NCI-H510A treated with DMSO at 0.1 percent for 48 hours (cell line): Measurements from ENCODE around the gene WWOX.
"Not testable (repeated sequence)": the region's sequence is repeated elsewhere in the genome, so short reads cannot be mapped to it uniquely, and the experiment has no call there.

ENCODE experiments used
- DNase-seq: peaks from one replicate; lab custom pipeline; 2025; lab: John Stamatoyannopoulos, UW

WWOX gene

DNA sequence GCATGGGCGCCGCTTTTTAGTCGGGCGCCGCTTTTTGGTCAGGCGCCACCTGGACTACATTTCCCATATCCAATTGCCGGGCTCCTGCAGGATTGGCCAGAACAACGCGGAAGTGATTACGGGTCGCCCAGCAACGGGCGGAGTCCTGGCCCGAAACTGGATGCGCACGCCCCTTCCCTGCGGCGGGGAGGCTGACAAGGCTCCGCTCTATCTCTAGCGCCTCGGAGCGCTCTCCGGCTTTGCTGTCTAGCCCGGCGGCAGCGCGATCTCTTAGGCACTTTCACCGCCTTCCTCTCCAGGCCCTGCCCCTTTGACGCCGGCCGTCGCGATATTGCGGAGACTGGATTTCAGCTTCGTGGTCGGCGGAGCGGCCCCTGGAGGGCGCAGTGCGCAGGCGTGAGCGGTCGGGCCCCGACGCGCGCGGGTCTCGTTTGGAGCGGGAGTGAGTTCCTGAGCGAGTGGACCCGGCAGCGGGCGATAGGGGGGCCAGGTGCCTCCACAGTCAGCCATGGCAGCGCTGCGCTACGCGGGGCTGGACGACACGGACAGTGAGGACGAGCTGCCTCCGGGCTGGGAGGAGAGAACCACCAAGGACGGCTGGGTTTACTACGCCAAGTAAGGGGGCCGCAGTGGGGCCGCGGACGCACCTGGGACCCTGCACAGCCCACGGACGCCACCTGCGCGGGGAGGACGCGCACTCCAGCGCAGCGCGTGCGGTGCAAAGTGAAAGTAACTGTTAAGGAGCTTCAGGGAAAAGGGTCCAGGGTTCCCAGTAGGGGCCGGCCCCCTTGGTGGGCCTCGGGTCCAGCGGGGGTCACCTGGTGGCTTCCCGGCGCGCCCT is at the start of gene WWOX:
Gene WWOX, plus strand, starts transcription at position 384 of the 841 bp plus-strand sequence.
- DNase-seq: peak; percentile 94

DNA sequence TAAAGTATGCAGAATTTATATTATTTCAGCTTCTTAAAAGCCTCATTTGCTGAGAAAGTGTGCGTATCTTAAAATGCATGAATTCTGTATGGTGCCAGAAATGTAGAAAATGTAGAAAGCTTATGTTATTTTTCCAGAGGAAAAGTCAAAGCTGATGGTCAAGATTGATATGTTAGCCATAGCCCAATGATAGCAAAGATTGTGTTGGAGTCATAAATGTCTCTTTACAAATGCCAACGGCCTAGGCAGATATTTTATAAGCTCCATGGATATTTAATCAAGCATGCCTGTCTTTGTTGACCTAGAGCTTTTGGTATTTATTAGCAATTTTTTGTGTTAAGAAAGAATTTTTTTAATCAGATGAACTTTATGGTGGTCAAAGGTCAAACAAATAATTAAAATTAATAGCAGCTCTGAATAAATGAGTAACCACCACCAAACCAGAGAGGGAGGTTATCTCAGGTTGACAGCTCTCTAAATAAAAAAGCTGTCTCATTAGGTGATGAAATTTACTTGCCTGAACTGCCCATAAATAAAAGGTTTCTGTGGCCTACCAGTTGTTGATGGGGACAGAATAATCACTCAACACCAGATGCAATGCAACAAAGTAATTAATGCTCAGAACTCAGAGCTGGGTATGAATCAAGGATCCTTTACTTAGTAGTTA is 48.6 kb upstream of the WWOX start:
- DNase-seq: no peak

GRCh38 chr16:78057803-78058564 is 41.5 kb upstream of the WWOX start:
- DNase-seq: peak; percentile 74

GRCh38 chr16:78059806-78060205 is 39.6 kb upstream of the WWOX start:
- not testable (repeated sequence) for DNase-seq

DNA sequence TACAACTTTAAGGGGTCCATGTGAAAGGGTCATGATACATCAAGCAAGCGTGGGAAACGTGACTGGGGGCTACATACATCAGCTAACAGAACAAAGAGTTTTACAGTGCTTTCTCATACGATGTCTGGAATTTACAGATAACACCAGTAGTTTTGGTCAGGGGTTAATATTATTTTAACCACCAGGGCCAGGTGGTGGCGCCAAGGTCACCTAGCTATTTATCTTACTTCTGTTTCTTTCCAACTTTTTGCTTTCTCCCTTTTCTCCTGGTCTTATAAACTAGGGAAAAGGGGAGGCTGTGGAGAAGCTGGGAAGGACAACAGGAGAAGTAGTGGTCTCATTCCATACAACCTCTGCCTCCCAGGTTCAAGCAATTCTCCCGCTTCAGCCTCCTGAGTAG is 39.2 kb upstream of the WWOX start:
- no peak for DNase-seq

DNA sequence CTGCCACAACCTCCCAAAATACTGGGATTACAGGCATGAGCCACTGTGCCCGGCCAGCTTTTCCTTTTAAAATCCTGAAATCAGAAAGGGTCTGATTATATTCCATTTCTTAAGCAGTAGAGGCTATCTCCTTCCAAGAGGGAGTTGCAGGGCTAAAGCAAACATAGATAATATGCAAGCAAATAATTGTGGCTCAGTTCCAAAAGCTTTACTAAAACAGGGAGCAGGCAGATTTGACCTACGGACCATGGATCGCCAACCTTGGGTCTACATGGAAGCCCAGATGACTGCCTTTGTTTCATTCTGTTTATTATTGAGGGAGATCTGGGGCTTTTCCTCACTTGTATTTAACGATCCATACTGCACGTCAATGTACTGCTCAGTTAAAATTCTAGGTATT is 38.6 kb upstream of the WWOX start:
- no peak for DNase-seq

GRCh38 chr16:78065319-78065718 is 34.1 kb upstream of the WWOX start:
- DNase-seq: no peak

DNA sequence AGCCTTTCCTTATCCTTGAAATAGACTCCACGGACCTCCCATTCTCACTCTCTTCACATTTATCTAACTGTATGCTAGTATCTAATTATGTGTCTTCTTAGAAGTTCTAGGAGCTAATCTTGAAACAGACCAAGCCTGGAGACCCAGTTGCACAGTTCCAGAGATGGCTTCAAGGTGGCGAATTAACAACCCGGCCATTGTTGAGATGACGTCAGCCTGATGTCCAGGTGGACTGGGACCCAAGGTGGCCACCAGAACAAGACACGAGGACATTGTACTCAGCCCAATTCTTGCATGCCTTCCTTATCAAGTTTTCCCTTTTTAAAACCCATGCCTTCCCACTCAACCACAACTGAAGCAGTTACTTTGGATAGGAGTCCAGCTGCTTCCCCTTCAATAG is 29.5 kb upstream of the WWOX start:
- DNase-seq: no peak

GRCh38 chr16:78072275-78072674 is 27.2 kb upstream of the WWOX start:
- DNase-seq: peak; percentile 22

DNA sequence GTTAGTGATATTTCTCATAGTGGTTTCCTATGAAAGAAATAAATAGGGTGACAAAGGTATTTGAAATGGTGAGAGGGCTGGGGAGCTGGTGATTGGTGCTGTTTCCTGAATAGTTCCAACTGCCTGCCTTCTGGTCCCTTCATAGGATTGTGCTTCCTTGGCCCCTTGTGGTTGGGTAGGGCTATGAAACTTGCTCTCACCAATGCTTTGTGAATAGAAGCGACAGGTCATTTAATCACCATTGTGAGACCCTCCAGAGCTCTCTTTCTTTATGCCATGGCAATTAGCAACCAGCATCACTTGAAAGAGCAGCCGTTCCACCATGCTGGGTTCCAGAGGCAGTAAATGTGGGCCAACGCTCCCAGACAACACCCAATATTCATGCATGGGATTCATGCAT is 23.7 kb upstream of the WWOX start:
- DNase-seq: no peak

- DNase-seq: no peak
Measured at GRCh38 chr16:78081341-78081740, 18.1 kb upstream of the WWOX start.

- DNase-seq: no peak
Measured at GRCh38 chr16:78091419-78091818, 8.0 kb upstream of the WWOX start.

DNA sequence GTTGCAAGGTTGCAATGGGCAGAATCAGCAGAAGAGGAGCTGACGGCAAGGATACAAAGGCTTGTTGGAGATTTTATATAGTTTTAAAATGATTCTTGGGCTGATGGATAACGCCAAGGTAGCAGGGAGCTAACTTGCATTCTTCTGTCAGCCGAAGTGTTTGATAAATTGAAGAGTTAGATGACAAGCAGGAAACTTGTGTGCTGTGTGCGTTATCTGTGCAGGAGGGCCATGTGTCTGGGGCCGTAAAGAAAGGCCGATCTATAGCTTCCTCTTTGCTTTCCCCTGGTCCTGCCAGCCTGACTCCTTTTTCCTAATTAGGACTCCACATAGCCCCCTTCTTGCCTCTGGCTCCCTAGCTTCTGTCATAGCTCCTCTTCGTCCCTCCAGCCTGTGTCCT is 6.7 kb upstream of the WWOX start:
- no peak for DNase-seq

DNA sequence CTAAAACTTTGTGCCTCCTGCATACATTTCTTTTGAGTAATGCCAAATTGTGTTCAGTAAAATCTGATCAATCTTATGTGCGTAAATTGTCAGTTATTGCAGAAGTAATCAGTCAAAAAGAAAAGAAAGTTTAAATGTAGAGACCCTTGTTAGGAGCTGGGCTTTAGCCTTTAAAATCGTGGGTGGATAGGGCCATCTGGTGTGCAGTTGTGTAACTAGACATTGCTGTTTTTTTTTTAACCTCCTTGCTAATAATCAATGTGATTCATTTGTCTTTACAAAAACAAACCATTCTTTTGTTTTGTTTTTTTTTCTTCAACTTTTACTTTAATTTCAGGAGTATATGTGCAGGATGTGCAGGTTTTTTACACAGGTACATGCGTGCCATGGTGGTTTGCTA is 5.3 kb upstream of the WWOX start:
- peak; percentile 1 for DNase-seq

DNA sequence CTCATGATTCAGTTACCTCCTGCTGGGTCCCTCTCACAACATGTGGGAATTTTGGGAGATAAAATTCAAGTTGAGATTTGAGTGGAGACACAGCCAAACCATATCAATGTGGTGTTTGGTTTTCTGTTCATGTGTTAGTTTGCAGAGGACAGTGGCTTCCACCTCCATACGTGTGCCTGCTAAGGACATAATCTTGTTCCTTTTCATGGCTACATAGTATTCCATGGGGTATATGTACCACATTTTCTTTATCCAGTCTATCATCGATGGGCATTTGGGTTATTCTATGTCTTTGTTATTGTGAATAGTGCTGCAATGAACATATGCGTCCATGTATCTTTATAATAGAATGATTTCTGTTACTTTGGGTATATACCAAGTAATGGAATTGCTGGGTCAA is 4.5 kb upstream of the WWOX start:
- DNase-seq: no peak

- DNase-seq: no peak
Measured at GRCh38 chr16:78096386-78096785, 3.1 kb upstream of the WWOX start.

DNA sequence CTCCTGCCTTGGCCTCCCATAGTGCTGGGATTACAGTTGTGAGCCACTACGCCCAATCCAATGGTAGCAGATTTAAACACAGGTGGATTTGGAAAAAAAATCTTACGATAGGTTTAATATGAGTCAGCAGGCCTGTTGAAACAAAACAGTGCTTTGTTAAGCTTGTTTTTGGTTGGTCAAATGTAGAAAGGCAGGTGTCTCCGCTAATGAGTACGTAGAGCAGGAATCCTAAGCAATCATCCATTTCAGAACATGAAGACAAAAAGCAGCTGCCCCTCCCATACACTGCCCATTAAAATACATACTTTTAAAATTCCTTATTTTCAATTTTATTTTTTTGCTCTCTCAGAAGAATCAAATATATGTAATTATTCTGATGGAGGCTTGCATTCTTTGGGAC is 1.9 kb upstream of the WWOX start:
- DNase-seq: no peak

GRCh38 chr16:78098087-78098486 is 1.4 kb upstream of the WWOX start:
- DNase-seq: no peak

DNA sequence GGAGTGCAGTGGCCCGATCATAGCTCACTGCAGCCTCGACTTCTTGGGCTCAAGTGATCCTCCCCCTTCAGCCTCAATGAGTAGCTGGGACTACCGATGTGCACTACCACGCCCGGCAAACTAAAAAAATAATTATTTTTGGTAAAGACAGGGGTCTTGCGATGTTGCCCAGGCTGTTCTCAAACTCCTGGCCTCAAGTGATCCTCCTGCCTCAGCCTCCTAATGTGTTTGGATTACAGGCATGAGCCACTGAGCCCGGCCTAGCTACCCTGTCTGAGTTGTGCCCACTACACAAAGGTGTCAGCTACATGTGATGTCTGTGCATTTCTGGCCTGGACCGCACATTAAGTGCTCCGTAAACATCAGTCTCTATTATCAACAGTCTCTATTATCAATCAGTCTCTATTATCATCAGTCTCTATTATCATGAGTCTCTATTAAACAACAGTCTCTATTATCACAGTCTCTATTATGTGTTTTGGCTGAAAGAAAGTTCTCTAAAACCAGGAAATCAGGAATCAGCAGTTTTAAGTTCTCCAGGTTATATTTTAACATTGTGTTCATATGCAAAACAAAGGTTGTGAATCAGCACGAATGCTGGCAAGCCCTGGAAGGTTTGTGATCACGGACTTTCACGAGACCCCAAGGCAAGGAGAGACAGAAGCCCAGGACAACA is 721 bp upstream of the WWOX start:
- peak; percentile 35 for DNase-seq

DNA sequence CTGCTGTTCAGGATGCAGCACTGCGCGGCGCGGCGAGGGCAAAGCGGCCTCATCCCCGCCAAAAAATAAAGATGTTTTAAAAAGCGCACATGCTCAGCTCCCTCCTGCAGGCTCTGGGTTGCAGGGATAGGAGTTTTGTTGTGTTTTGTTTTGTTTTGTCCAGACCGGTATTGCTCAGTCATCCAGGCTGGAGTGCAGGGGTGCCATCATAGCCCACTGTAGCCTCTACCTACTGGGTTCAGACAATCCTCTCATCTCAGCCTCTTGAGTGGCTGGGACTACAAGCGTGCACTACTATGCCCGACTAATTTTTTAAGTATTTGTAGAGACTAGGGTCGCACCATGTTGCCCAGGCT is 636 bp downstream of the WWOX start:
- DNase-seq: no peak

GRCh38 chr16:78102122-78102660 is 2.7 kb downstream of the WWOX start:
- DNase-seq: no peak

DNA sequence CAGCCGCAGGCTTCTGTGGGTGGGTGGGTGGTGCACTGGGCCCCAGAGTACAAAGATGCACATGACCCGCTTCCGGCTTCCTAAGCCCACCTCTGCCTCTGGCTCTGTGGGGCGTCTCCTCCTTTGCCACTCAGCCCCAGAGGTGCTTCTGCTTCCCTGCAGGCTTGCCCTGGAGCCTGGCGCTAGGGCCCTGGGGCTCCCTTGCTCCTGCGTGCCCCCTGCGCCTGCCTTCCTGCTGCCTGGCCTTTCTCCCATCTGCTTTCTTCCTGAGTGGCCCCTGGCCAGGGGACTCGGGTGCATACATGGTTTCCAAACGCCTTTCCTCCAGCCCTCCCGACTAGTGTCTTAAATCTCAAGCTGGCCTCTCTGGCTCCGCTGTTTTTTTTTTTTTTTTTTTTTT is 3.4 kb downstream of the WWOX start:
- no peak for DNase-seq
